Epithelial cell of alveolus of lung (primary cell): Measurements from ENCODE around the gene IL1RL2. TPM values are rescaled to one million over a fixed set of nuclear protein-coding genes. Genes with fewer than 3 reads are reported as not detected.

Experiments
- total RNA-seq: library from RNA; depleted of rRNA; stranded (reverse); fragments of >200 nt; gene quantifications from 2 replicates; pipeline ENCODE4 v1.2.1, GENCODE V29; 2015

Gene IL1RL2
- 0.52 and 0.88 TPM in 2 replicates for total RNA-seq

GRCh38 chr2:102186791-102187495 is at the start of gene IL1RL2:
Gene IL1RL2, plus strand, starts transcription at chr2:102187023. Its CDS starts 845 bp downstream, at chr2:102187868.

GRCh38 chr2:102141970-102142828 is 44.6 kb upstream of the IL1RL2 start, which contains the start of gene IL1R1:
Gene IL1R1, plus strand, starts transcription at chr2:102142746. Its CDS starts 14,979 bp downstream, at chr2:102157725.

Other genes with a start within 250 kb of the IL1RL2 start
- gene IL1R2, start 195.1 kb upstream of the IL1RL2 start, total RNA-seq: 1.0 and 6.1 TPM in 2 replicates
- gene IL1R1, start 44.3 kb upstream of the IL1RL2 start, total RNA-seq: 30.5 and 377 TPM in 2 replicates
- 2.1 and 108 TPM in 2 replicates for gene IL1RL1, start 124.5 kb downstream of the IL1RL2 start, total RNA-seq
- gene IL18R1, start 168.8 kb downstream of the IL1RL2 start, total RNA-seq: 3.1 and 57.0 TPM in 2 replicates
- gene IL18RAP, start 236.1 kb downstream of the IL1RL2 start, total RNA-seq: 0.26 and 0.32 TPM in 2 replicates